HG02970 (cell line): ENCODE measurements around the gene TNFRSF21.
"Not testable (repeated sequence)": the region's sequence is repeated elsewhere in the genome, so short reads cannot be mapped to it uniquely, and the experiment has no call there.

ENCODE experiments used
- ATAC-seq: cut with Tn5 transposase; IDR thresholded peaks from one replicate; pipeline ENCODE4 v1.9.1; 2021; ENCODE audit warnings: mild to moderate bottlenecking, moderate library complexity, moderate number of reproducible peaks; ENCODE audit not compliant: unreplicated experiment, low FRiP score

The TNFRSF21 gene

DNA sequence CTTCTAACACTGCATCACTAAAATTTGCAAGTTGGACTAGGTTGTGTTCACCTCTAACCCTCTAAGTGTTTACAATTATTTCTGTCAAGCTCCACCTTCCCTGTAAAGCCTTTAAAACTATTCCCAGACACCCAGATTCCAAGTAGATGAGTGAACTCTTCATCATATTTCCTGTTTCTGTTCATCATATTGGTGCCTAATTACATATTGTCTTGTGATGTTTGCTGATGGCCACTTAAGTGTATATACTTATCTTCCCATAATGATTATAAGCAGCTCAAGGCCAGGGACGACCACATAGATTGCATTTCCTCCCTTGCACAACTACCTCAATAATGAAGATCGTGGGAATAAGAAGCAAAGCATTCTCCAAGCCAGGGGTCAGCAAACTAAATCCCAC lies 16.8 kb downstream of the TNFRSF21 start:
- ATAC-seq: no peak

DNA sequence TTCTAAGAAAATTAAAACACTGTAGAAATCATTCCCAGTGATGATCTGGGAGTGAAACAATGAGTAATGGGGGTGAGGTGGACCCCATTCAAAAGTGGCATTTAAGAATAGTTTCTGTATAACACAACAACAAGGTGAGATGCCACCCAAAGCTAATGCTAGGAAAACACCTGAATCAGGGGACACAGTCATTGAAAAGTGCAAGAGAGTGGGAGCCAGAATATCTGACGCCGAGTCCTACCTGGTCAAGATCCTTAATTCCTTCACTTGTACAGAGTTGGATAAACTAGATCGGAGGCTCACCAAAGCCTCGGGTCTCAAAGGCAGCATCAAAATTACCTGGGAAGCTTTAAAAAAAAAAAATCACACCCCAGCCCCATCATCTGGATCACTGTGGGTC lies 17.7 kb downstream of the TNFRSF21 start:
- ATAC-seq: no peak

DNA sequence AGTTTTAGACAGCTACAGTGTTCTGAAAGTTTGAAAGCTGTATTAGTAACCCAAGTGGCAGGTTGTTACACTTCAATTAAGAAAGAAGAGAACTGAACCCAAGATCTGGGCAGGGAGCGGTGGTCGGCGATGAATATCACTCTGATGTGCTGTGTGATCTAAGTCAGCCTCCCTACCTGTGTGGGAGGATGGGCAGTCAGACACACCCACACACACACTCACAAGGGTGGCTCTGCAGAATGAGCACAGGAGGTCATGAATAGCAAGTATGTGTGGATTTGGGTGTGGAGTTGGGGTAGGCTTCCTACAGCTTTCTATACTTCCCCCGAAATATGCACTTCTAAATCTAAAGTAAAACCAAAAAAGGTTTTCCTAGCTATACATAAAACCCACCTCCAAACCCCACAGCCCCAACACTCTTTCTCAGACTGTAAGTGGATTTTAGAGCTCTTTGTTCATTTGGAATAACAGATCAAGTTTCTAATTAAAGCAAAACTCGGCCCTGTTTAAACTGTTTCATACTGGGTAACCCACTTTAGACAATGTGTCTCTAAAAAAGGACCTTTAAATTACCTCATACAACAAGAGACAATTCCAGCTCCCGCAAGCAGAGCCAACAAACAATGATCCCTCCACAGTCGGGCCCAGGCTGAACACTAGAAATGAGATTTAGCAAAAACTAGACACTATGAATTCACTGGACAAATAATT lies 19.4 kb downstream of the TNFRSF21 start:
- ATAC-seq: no peak

DNA sequence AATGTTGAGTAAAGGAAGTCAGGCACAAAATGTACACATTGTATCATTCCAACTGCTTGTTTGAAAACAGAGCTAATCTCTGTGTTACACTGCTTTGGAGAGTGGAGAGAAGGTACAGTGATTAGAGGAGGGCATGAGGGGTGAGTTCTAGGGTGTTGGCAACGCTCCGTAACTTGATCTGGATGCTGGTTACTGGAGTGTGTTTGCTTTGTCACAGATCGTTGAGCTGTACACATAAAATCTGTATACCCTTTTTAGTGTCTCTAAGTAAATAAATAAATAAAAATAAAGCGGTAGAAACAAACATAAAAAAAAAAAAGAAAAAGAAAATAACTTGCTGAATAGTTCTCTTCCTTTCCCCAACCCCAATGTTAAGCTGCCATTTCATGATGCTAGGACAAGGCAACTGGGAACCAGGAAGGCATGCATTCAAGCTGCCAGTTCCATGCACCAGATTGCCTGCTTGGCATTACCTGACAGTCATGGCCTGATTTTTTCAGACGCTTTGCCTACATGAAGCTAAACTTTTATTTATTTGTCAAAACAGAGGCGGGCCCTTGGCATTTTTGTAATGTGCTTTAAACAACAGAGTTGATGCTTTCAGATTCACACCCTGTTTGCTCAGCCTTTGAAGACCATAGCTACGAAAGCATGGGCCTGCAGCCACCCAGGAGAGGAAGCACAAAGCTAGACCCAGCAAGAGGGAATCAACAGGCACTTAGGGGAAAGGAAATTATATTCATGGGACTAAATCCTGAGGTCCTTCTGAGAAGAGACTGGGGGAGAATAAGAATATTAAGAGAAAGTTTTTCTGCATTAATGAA lies 21.2 kb downstream of the TNFRSF21 start:
- no peak for ATAC-seq

- ATAC-seq: no peak
These were observed 23.4 kb downstream of the TNFRSF21 start for GRCh38 chr6:47286301-47286700.

DNA sequence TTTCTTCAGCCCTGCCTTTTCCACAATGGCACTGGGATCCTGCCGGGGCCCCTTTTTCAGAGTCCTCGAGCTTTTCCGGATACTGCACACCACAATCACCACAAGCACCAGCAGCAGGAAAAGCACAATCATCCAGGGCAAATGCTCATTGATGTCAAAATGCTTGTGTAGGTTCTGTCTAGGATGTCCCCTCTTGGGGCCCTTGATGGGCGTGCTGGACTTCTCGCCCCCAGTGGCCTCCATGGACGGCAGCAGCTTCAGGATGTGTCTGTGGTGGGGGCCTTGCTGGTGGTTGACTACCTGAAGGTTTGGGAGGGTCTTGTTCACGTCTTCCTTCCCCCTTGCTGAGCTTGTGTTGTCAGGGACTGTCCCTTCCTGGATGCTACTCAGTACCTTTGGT lies 25.7 kb downstream of the TNFRSF21 start:
- no peak for ATAC-seq

- no peak for ATAC-seq
These were observed 31.2 kb downstream of the TNFRSF21 start for GRCh38 chr6:47278545-47278944.

DNA sequence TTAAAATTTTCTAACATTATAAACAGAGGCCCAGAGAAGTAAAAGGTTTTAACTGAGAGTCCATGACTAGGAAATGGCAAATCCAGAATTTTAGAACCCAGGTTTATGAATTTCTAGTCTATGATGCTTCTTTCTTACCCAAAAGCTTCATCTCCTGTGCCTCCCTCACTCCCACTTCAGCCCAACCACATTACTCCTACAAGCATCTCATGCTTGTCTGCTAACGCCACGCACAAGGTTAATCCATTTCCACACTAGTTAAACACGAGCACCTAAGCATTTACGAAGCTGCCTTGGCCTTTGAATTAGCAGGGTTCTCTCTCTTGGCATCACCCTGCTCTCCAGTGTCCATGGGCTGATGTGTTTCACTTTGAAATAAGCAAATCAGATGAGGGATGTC lies 32.0 kb downstream of the TNFRSF21 start:
- ATAC-seq: no peak

GRCh38 chr6:47276377-47276776 lies 33.3 kb downstream of the TNFRSF21 start:
- ATAC-seq: no peak

GRCh38 chr6:47275640-47276039 lies 34.1 kb downstream of the TNFRSF21 start:
- ATAC-seq: no peak

DNA sequence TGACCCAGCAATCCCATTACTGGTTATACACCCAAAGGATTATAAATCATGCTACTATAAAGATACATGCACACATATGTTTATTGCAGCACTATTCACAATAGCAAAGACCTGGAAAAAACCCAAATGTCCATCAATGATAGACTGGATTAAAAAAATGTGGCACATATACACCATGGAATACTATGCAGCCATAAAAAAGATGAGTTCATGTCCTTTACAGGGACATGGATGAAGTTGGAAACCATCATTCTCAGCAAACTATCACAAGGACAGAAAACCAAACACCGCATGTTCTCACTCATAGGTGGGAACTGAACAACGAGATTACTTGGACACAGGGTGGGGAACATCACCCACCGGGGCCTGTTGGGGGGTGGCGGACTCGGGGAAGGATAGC lies 34.6 kb downstream of the TNFRSF21 start:
- ATAC-seq: not testable (repeated sequence)

- no peak for ATAC-seq
These were observed 41.0 kb downstream of the TNFRSF21 start for GRCh38 chr6:47268572-47269187.

DNA sequence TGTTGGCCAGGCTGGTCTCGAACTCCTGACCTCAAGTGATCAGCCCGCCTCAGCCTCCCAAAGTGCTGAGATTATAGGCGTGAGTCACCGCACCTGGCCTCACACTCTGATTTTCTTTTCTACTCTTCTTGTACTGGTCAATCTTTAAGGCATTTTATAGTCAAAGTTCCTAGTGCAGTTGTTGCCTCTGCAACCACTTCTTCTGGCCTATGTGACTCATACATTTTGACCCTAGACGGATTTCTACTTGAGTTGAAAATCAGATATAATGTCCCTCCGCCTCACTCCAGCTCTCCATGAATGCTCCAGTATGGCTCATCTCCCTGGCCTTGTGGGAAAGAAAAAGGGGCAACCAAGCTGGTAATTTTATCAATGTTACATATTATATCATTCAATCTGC lies 42.4 kb downstream of the TNFRSF21 start:
- no peak for ATAC-seq

- ATAC-seq: no peak
These were observed 43.7 kb downstream of the TNFRSF21 start for GRCh38 chr6:47265971-47266370.

DNA sequence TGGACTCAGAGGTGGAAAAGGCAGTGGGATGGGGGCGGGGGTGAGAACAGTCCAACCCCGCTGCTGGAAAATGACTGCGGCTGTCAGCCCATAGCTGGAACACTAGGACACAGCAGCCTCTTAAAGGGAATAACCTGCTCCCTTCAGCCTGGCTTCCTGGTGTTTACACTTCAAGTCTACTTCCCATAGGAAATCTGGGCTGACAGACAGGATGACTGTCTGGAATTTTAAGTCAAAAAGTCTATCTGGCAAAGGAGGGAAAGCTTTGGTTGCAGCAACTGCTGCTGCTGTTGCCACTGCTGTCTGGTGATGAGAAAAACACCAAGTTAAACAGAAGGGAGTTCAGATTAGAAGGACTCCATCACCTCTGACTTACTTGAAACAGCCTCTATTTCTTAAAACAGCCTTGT lies 44.9 kb downstream of the TNFRSF21 start:
- ATAC-seq: no peak

DNA sequence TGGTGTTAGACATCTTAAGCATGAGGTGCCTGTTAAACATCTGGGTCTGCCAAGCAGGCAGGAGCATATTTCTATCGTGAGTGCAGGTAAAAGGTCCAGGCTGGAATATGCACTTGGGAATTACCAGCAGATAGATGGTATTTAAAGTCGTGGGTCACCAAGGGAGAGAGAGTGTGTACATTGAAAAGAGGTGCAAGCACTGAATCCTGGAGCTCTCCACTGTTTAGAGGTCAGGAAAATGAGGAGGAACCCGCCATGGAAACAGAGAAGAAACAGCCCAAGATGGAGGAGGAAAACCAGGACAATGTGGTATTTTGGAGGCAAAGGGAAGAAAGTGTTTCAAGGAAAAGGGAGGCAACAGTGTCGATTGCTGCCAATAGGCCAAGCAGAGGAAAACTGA lies 46.4 kb downstream of the TNFRSF21 start:
- ATAC-seq: no peak

- no peak for ATAC-seq
These were observed 47.5 kb downstream of the TNFRSF21 start for GRCh38 chr6:47262231-47262630.

DNA sequence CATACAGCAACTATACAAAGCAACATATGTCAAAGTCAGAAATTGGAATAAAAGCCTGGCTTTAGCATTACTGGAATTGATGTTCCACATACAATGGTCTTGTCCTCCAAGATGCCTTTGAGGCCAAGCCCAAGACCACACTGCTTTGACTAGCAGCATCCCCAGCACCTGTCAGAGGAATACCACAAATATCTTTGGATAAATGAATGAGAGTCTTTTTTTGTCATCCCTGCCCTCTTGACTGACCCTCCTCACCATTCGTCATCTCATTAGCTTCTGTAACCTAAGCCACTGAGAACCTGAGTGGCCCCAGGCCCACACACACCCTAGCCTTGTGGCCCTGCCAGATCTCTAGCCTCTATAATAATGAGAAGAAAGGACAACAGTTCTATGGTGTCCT lies 48.5 kb downstream of the TNFRSF21 start:
- no peak for ATAC-seq

- no peak for ATAC-seq
These were observed 49.7 kb downstream of the TNFRSF21 start for GRCh38 chr6:47260021-47260420.

- no peak for ATAC-seq
These were observed 50.9 kb downstream of the TNFRSF21 start for GRCh38 chr6:47258724-47259347.
